Superior temporal gyrus (tissue), 1 donor: ENCODE data around the gene MPZL3.

Source experiments
- DNase-seq: peaks from one replicate; pipeline ENCODE4 v3.0.0-alpha.2; 2016; ENCODE audit errors: extremely low spot score

MPZL3 gene

DNA sequence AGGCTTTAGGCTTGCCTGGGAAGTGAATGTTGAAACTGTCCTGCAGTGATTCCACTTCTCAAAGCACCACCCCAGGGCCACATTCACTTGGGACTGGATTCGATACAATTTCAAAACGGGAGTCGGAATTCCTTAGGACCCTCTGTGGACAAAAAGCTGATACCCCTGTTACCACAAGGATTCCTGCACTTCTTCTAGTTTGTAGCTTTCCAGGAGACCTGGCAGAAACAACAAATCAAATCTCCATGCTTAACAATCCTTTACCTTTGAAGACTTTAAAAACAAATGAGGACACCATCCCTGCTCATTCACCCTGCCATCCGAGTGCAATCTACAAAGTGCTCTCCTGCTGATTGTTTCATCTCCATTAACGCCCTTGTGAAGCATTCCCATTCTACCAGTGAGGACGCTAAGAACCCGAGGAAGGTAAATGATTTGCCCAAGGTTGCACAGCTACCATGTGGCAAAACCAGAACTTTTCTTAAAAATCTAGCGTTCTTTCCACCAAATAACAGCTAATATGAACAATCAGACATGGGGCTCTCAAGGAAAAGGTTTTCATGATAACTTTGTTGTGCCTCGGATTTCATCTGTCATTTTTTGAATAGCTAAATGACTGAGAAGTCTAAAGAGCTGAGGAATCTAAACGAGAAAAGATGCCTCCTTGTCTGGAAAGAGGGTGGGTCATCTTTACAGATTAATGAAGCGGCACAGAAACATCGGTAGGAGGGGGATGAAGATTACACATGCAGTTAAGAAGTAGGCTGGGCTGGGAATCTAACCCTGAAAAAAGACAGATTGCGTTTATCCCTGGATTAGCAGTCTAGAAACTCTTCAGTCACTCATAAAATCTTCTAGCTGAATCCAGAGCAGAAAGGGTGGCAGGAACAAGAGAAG lies 12.7 kb upstream of the MPZL3 start:
- no peak for DNase-seq

DNA sequence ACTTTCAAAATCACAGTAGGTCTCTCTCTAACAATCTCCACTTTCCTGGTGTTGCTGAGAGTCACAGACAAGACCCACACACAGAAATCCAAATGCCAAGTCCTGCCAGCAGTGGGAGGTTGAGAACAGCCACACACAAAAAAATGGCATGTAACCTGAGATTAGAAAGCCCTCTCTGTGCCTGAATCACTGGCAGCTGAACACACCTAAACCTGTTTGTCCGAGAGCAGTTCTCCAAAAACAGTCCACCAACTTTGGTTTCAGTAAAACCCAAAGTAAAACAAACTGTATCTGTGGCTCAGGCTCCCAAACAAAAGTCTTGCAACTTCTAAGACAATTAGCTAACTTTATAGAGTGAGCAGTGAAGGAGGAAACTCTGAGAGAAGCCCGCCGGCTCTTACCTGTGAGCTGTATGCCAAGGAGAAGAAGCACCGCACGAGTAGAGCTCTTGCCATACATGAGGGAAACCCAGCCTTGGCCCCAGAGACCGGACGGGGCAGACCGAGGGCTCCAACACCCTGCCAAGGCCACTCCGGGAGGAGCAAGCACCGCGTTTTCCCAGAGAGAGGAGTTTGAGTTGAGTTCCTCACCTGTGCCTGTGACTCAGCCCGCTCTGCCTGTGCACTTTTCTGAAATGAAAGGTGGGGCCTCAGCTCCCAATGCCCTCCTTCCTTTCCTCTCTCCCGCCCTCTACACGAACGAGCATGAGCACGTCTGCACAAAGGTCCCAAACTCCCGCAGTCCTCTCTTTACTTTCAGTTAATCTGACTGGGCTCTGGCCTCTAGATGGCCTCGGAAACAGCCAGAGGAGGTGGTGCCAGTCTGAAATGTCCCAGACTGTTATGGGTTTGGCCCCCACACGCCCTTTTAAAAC lies 11.8 kb upstream of the MPZL3 start, which contains the start of gene MPZL2:
Gene MPZL2 (minus strand): TSS at position 603 of the 874 bp plus-strand sequence. CDS start 144 bp downstream, at position 459.
- no peak for DNase-seq

DNA sequence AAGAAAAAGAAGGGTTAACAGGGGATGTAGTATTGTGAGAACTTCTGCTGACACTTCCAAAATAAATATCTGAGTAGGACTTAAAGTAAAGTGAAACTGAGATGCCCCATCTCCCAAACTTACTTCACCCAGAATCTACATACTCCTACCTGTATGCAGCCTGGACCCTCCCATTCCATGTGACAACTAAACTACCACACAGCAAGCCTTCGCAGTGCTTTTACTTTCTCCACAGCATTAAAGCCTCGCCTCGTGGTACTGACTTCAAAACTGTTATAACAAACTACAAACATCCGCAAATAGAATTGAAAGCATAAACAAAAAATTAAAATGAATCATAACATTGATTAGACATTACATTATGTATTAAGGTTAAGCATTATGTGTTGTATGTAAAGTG lies 10.9 kb upstream of the MPZL3 start:
- DNase-seq: no peak

DNA sequence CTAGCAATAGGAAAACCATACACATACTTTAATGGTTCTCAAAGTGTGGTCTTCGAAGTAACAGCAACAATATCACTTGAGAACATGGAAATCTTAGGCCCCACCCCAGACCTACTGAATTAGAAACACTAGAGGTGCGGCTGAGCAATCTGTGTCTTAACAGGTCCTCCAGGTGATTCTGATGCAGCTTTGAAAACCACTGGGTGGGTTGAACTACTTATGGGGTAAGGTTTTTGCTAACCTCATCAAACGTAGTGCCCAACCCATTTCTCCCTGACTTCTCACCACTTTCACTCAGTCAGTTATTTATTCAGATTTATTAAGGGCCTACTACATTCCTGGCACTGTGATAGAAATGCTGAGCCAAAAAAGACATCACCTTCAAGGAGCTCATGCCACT lies 8.2 kb upstream of the MPZL3 start:
- no peak for DNase-seq

DNA sequence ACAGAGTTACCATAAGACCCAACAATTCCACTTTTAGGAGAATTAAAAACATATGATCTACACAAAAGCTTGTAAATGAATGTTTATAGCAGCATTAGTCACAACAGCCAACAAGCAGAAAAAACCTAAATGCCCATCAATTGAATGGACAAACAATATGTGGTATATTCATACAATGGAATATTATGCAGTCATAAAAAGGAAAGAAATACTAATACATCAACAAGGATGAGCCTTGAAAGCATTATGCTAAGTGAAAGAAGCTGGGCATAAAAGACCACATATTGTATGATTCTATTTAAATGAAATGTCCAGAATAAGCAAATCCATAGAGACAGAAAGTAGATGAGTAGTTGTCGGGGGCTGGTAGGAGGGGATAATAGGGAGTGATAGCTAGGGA lies 7.0 kb upstream of the MPZL3 start:
- no peak for DNase-seq

DNA sequence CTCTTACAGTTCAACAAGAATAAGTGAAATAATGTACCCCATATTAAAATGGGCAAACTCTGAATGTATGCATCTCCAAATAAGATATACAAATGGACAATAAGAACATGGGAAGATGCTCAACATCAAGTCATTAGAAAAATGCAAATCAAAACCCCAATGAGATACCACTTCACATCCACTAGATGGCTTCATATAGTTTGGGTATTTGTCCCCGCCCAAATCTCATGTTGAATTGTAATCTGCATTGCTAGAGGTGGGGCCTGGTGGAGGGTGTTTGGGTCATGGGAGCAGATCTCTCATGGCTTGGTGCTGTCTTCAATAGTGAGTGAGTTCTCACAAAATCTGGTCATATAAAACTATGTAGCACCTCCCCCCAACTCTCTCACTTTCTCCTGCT lies 6.2 kb upstream of the MPZL3 start:
- no peak for DNase-seq

DNA sequence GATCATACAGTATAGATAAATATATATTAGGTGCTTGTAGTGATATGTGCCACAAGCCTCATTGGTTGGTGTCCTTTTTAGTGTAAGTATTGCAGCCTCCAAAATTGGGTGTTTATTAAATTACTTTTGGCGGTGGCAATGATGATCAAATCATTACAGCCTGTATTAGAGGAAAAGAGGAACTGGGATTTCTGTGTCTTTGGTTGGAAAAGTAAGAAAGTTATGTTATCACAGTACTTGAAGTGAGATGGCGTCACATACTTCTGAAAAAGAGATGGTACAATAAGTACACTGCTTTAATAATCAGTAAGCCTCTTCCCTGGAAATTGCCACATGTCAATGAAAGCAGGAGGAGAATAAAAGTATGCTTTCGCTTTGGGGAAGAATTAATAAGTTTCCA lies 523 bp upstream of the MPZL3 start:
- DNase-seq: no peak

DNA sequence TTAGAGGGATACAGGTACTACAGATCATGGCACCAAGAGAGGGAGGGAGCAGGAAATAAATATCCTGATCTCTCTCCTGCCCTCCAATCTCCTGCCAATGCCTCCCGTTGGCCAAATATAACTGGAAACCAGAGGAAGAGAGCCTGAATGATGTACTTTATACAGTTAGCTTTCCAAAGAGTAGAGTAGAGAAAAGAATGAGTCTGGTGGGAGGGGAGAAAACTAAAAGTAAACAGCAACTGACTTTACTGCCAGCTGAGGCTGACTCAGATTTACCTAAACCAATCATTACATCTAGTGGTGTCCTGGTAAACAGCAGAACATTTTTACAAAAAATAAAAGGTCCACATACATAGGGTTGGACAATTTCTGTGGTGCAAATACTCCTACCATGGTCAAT lies 5.1 kb downstream of the MPZL3 start:
- no peak for DNase-seq

DNA sequence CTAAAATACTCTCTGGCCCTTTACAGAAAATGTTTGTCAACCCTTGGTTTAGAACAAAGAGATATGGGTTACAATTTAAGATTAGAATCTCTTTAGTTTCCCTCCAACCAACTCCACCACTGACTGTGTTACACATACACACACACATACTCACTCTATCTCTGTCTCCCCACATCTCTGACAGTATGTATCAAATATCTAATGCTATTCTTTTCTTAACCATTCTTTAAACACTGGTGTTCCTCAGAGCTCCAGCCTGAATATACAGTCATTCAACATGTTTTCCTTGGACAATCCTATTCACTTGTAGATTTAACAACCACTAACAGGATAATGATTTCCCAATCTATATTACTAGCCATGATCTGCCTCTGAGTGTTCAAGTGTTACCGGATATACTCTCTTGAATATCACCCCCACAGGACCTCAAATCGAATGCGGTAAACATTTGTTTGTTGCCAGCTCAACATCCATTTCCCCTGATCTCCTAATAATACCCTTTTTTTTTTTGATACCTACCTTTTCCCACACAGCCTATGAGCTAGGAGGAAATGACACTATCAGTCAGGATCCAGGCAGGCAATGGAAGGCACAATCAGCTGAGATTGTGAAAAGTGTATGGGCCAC lies 6.1 kb downstream of the MPZL3 start:
- no peak for DNase-seq

DNA sequence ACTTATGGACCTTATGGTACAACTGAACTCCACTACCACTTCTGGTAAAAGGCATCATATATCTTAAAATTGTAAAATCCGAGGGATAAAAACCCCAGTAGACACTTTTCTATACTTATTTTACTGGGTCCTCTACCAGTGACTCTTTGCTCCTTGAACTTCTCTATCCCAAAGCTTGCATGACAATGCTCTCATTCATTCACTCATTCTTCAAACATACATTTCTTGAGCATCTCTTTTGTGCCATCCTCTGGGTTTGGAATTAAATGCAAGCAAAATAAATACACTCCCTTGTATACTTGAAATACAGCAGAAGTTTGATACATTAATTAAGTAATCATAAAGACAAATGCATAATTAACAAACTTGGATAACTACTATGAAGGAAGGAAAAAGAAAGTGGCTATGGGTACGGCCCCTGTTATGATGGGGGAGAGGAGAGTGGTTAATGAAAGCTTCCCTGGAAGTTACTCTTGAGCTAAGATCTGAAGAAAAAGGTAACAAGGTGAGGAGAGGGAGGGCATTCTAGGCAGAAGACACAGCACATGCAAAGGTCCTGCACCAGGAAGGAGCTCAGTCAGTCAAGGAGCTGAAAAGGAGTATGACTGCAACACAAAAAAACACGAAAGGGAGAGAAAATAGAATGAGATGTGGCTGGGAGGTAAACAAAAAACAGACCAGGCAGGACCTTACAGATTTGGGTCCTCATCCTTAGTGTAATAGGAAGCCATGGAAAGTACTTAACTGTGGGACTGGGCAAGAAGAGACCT lies 8.0 kb downstream of the MPZL3 start:
- DNase-seq: no peak

DNA sequence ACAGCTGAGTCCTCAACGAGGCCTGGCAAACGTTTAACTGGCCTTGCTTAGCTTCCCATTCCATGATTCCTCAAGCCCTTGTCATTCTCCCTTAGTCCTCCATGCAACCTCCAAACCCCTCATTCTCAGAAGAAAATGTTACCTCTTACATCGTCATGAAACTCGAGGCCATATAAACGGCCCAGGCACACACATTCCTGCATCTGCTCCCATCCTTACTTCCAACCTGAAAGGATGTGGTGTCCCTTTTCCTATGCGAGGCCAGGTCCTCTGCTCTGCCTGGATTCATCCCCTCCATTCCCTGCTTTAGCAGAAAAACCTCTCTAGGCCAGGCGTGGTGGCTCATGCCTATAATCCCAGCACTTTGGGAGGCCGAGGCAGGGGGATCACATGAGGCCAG lies 9.0 kb downstream of the MPZL3 start:
- no peak for DNase-seq

DNA sequence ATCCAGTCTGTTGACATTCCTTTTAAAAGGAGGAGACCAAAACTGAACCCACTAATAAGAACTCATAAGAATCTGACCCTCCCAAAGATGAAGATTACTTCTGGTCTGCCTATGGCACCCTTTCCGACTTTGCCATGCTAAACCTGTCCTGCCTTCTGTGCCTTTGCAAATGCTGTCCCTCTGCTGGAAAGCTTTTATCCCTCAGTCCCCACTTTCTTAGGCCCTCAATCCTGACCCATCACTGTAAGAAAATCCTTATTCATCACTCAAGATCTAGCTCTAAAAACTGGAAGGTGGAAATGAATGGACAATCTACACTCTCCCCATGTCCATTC lies 10.4 kb downstream of the MPZL3 start:
- no peak for DNase-seq

DNA sequence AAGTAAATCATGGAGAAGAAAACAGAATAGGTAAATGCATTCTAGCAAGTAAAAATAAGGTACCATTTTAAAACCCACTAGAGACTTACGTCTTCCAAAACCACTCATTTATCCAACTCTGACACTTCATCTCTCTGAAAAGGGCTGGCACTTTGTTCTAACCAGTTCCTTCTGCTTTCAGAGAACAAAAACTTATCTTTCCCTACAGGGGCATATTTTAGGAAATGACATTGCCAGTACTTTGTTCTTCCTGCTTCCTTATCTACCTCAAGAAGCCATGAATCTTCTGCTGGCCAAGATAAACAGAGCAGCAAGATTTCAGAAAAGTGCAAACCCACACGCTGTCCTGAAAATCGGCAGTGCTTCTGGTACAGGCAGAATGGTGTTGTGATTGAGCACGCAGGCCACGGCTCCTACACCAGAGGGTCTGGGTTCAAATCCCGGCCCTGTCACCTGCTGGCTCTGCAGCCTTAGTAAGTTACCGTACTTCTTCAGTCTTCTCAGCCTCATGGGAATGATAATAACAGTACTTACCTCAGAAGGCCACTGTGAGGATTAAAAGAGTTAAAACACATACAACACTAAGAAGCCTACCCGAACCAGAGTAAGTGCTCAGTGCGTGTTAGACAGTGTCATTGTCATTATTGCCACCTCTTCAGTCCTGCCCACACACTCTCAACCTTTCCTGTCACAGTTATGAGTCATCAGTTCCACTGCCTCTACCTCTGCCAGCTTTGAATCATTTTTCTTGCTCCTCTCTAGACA lies 11.0 kb downstream of the MPZL3 start:
- peak; percentile 37 for DNase-seq

DNA sequence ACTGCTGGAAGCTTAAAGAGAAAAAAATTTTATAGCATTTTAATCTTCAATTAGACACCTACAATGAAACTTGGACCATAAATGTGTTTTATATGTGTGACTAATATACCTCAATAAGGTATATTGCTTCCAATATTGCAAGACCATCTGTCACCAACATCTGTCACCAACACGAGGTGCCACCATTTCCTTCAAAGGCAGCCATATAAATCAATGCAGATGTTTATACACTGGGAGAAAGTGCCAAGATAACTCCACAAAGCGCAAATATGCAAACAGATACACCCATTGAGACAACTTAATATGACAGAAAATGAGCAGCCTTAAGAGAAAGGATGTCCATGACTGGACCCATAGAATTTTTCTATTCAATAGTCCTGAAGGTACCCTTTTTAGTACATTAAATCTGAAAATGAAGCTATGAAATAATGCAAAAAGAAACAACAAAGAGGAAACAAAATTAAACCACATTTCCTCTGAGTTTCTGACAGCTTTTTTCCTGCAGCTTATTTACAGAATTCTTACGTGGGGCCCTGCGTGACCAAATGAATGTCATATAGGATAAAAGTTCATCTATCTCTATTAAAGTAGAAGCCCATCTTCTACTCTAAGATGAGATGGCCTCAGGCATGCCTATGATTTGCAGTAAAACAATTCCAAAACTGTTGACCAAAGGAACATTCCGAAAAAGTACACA lies 12.5 kb downstream of the MPZL3 start:
- no peak for DNase-seq

DNA sequence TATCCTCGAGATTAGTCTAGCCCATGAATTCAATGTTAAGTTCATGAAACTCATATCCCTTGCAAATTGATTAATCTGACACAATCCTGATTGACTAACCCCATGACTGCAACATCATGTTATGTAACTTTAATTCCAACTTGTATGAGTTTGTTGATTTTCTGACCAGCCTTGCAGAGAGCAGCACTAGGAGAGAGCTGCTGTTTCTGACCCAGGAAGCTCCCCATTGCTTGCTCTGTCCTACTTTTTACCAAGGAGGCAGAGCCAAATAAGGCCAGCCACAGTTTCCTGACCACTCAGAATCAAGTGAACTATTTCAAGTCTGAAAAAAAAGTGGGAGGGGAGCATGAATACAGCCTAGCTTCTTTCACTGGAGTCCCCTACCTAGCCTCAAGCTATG lies 13.2 kb downstream of the MPZL3 start:
- no peak for DNase-seq

DNA sequence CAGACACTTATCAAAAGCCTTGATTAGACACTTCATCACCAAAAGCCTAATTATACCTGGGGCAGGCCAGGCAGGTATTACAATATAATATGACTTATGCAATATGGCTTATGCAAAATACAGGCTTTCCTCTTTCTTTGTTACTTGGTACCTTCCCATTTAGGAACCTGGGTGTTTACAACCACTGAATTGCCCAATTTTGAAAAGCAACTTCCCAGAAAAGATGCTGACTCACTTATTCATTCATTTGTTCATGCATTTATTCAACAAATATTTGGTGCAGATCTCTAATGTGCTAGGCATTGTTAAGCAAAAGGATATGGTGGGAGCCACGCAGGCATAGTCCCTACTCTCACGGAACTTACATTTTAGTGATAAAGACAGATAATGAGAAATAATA lies 13.7 kb downstream of the MPZL3 start:
- no peak for DNase-seq

DNA sequence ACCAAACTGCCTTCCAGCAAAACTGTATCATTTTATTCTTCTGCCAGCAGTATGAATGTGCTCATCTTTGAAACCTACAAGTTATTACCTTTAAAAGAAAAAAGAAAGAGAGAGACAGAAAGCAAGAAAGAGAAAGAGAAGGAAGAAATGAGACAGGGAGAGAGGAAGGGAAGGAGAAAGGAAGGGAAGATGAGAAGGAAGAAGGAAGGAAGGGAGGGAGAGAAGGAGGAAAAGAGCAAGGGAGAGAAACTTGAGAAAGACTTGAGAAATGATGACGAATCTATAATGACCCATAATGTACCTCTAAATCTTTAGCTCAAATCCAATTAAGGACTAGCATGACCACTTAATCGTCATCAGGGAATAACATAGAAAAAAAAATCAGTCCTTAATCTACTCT lies 16.0 kb downstream of the MPZL3 start:
- no peak for DNase-seq

DNA sequence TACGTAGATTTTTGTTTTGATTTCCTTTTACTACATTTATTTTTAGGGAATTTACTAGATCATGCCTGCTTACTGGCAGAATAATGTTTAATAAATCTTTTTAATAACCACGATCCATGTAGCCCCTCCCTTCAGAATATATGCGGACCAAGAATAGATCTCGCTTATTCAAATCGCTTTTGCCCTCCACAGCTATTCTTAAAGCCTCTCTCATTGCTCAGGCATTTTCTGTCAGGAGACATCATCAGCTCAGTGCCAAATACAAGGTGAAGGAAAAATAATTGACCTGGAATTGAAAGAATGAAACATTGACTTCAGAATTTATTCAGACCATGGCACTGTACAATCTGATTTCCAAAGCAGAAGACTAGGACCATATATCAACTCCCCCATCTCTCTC lies 17.3 kb downstream of the MPZL3 start:
- no peak for DNase-seq

DNA sequence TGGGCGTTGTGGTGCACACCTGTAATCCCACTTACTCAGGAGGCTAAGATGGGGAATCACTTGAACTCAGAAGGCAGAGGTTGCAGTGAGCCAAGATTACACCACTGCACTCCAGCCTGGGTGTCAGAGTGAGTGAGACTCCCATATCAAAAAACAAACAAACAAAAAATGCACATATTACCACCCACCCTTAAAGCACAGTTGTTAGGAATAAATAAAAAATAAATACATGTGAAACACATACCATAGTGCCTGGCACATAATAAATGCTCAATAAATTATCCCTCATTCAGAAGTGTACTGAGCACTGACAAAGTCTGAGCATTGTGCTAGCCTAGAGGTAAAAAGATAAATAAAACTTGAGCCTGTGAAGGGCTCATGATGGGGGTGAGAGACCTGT lies 18.3 kb downstream of the MPZL3 start:
- DNase-seq: no peak

DNA sequence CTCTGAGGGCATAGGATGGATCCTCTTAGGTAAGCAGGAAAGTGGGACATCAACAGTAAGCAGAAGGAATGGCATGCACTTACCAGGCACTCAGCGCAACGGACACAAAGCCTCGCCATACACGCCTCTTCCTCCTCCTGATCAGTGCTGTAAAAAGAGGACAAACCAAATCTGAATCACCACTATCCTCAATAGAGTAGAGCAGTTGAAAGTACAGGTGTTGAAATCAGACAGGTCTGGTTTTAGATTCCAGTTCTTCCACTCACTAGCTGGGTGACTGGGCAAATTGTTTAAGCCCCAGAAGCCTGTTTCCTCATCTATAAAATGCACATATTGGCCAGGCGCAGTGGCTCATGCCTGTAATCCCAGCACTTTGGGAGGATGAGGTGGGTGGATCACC lies 18.8 kb downstream of the MPZL3 start:
- no peak for DNase-seq
